NCI-H1436 treated with DMSO at 0.1 percent for 48 hours (cell line): Measurements from ENCODE around the gene HDAC10.

Source experiments
- DNase-seq: peaks from one replicate; lab custom pipeline; 2025; lab: John Stamatoyannopoulos, UW

The HDAC10 gene, protein sequence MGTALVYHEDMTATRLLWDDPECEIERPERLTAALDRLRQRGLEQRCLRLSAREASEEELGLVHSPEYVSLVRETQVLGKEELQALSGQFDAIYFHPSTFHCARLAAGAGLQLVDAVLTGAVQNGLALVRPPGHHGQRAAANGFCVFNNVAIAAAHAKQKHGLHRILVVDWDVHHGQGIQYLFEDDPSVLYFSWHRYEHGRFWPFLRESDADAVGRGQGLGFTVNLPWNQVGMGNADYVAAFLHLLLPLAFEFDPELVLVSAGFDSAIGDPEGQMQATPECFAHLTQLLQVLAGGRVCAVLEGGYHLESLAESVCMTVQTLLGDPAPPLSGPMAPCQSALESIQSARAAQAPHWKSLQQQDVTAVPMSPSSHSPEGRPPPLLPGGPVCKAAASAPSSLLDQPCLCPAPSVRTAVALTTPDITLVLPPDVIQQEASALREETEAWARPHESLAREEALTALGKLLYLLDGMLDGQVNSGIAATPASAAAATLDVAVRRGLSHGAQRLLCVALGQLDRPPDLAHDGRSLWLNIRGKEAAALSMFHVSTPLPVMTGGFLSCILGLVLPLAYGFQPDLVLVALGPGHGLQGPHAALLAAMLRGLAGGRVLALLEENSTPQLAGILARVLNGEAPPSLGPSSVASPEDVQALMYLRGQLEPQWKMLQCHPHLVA

DNA sequence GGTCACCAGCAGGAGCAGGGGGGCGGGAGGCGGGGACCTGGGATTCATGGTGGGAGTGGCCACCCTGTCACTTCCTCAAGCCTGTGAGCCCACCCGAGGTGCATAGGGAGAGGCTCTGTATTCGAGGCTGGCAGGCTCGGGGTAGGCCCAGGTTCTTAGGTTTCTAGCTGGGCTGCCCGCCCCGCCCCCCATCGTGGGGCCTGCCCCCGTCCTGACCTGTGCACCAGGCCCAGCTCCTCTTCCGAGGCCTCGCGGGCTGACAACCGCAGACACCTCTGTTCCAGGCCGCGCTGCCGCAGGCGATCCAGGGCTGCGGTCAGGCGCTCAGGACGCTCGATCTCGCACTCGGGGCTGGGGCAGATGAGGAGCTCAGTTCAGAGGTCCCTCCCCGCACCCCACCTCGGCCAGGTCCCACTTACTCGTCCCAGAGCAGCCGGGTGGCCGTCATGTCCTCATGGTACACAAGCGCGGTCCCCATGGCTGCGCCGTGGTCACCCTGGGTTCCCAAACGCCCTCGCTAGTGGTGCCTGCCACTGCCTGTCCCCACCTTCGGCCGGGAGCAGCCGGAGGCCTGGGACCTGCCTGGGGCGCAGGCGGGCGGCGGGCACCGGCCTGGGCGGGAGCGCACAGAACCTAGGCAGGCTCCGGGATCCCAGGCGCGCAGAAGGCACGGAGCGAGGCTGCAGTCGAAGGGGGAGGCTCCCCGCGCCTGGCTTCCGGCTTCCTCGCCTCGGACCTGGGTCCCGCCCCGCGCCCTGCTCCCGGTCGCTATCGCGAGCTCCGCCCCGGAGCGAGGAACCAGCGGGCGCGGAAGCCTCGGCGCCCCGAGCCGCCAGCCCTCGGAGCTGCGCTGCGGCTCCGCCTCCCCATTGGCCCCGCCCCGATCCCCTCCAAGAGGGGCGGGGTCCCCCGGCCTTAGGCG is at the start of gene HDAC10:
Gene HDAC10 (minus strand): TSS at position 711 of the 922 bp plus-strand sequence. CDS start 233 bp downstream, at position 478.
- no peak for DNase-seq

DNA sequence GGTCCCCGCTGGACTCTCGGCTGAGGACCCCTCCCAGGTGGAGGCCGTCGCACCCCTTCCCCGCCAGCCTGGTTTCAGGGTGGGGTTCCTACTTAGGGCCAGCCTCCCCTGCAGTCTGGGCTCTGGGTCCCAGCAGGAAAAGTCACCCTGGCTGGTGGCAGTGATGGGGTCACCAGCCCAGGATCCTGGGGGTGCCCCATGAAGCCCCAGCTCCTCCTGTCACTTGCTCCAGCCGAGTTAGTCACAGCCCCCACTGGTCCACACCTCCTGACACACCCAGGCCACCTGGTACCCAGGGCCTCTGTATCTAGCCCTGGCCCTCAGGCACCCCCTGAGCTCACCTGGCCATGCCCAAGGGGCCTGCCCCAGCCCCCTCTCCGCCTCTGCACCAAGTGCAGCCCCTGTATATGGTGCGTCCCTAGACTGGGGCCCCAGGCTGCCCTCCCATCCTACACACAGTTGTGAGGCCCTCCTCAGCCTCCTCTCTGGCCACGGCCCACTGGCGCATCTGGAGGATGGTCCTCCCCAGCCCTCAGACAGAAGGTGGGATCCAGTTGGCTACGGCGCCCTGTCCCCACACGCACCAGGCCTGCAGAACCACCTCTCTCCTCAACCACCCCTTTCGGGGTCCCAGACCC is 49.7 kb upstream of the HDAC10 start:
- no peak for DNase-seq

DNA sequence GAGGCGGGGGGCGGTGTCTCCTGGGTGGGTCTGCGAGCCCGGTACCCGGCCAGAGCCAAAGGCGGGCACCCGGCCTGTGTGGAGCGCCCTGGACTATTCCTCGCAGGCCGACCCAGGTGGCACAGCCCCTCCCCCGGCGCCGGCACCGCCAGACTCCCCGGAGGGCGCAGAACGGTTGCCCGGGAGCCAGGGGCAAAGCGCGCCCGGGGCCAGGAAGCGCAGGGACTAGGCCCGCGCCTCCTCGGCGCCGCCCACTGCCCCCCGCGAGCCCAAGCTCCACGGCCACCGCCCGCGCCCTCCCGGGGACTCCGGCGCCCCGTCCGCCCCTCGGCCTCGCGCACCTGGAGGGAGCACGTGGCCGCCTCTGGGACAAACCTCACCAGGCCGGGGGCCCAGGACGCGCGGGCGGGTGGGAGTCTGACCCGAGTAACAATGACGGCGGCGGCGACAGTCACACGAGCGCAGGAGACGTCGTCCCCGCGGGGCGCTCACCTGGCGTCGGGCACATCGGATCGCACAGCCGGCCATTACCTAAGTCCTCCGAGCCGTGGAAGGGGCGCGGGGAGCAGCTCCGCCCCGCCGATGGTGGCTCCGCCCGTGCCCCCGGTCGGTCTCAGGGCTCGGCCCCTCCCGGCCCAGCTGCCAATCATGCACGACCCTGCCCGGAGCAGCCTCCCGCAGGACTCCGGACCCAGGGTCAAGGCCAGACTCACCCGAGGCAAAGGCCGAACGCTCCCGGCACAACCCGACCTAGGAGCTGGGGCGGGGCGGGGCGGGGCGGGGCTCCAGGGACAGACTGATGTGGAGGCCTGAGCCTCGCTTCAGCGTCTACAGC is 48.9 kb upstream of the HDAC10 start:
- no peak for DNase-seq

DNA sequence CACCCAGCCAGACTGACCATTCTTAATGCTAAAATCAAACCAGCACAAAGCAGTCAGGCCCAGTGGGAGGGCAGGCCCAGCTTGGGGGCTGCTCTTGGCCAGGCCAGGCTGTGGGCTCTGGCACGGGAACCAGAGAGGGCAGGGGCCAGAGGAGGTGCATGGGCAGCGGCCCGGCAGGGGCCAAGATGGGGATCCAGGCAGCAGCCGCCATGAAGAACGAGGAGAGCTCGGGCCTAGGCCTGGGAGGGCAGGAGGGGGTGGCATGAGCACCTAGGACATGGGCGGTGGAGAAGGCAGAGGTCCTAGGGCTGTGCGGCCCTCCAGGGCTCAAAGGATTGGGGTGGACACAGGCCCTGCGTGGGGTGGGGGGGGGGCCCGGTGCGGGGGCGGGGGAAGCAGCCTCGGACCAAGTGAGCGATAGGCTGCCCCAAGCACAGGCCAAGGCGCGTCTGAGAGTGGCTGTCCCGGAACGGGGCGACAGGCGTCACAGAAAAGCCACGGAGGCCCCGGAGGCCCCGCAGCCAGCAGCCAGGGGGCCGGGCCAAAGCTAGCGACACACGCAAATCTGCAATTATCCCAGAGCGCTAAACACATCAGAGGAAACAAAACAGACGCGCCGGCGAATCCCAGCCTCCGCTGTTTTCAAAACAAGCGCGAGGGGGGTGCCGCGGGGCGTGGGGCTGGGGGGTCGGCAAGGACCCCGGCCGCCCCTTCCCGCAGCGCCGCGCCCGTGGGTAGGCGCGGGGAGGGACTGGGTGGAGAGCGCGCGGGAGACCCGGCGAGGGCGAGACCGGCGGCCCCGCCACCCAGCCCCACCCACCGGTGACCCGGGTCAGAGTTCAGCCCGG is 48.1 kb upstream of the HDAC10 start:
- DNase-seq, result no peak

DNA sequence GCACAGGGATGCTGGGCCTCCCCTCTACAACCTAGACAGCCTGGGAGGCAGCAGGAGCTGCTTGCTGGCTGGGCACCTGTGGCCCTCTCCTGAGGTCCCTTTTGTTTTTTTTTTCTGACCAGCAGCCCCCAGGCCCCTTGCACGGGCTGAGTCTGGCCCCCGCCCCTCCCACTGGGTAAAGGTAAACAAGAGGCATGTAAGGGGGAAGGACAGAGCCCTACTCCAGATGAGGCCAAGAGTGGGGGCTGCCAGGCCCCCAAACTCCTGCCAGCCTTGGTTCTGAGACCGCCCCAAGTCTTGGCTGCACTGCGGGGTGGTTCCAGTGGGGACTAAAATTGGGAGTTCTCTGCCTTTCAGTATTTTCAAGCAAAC is 47.2 kb upstream of the HDAC10 start:
- DNase-seq, result no peak

- no peak for DNase-seq
Observed at GRCh38 chr22:50297510-50298265, 46.6 kb upstream of the HDAC10 start.

DNA sequence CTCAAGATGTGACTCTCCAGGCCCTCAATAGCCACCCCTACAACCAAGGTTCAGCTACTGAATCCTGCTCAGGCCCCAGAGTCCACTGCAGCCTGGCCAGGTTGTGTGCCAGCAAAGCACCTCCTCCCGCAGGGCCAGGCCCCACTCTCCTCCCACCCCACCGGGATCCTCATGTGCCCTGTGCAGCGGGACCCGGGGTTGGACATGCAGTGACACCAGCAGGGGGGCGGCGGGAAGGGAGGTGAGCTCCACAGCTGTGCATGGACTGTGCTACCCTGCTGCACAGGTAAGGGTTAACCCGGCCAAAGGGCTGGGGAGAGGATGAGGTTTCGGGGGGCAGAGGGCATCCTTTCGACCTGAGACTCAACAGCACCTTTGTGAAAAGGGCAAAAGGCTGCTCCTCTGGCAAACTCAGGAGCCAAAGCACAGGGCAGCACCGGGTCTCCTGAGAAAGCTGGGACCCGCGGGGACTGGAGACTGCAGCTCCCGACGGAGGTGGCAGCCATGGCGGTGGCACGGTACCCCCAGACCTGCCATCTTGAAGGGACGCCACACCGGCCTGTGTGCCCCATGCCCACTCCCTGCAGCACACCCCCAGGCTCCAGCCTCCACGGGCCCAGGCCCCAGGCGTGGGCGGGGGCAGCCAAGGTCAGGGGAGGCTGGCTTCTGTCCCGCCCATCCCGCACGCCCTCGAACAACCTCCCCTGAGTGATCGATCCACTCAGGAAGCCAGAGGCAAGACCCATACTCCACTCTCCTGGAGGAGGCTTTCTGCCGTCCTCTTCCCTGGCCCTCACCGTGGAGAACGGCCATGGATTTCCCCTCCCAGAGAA is 45.8 kb upstream of the HDAC10 start:
- DNase-seq, result no peak

DNA sequence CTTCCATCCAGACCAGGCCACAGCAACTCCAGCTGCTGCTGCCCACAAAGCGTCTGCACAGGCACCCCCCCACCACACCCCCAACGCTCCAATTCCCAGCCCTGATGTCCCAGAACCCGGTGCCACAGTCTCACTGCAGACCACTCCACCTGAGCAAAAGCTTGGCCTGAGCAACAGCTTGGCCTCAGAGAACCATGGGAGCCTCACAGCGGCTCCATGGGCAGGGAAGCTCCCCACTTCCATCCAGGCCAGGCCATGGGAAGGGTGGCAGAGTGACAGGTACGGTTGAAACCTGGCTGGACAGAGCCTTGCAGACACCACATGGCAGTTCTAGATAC is 43.2 kb upstream of the HDAC10 start:
- DNase-seq, result no peak

DNA sequence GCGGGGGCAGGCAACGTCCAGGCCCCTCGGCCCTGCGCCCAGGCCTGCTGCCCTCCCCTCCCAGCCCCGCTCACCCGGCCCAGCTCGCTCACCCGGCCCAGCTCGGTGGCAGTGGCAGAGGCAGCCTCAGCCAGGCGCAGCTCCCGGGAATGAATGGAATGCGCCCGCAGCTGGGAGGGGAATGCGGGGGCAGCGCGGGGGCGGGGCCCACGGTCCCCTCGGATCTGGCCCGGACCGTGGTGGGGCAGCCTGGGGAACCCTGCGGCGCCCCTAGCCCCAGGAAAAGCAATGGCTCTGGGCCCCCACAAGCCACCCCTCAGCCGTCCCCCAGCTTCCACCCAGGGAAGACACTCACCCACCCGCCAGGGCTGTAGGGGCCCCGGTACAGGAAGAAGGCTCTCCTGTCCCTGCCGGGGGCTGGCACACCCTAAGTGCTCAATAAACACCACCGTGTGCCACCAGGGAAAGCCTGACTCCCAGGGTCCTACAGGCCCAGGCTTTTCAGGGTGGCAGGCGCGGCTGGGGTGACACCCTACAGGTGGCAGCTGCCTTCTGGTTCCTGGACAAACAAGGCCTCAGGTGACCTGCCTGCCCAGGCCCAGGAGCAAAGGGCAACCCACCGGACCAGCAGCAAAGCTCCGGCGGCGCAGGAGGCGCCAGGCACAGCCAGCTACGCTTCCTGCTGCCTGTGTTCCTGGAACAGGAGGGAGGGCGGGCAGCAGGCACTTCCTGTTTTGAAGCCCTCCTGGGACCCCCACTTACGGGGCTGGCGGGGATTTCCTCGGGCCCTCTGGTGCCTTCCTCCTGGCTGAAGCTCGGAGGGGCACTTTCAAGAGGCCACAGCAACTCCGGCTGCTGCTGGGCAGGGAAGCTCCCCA is 42.6 kb upstream of the HDAC10 start:
- DNase-seq, result no peak

DNA sequence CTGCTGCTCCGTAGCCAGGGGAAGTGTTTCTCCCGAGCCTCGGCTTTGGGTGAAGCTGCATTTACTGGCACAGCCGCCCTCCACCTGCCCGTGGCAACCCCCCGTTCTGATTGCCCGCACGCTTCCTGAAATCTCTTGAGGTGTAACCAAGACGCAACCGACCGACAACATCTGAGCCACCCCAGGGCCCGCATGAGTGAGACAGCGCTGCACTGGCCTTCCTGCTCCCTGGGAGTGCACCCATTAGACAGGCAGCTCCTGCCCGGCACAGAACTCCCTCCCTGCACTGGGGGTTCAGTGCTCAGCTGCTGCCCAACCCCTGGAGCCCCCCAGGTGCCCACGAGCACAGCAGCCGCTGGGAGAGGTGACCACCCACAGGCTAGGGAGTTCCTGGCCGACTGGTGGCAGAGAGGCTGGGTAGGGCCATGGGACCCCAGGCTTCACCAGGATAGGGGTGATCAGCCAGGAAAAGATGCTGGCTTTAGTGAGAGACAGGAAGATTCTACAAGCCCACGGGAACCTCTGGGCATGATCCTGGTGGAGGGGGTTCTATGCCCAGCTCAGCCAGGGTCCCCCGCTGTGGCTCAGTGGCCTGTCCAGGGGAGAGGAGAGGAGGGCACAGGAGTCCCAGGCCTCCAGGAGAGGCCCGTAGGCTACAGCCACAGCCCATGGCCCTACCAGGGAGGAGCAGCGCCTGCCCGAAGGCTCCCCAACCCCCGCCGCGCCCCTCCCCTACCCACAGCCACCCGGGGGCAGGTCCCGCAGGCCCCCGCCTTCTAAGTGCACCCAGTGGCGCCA is 41.8 kb upstream of the HDAC10 start:
- DNase-seq, result no peak

DNA sequence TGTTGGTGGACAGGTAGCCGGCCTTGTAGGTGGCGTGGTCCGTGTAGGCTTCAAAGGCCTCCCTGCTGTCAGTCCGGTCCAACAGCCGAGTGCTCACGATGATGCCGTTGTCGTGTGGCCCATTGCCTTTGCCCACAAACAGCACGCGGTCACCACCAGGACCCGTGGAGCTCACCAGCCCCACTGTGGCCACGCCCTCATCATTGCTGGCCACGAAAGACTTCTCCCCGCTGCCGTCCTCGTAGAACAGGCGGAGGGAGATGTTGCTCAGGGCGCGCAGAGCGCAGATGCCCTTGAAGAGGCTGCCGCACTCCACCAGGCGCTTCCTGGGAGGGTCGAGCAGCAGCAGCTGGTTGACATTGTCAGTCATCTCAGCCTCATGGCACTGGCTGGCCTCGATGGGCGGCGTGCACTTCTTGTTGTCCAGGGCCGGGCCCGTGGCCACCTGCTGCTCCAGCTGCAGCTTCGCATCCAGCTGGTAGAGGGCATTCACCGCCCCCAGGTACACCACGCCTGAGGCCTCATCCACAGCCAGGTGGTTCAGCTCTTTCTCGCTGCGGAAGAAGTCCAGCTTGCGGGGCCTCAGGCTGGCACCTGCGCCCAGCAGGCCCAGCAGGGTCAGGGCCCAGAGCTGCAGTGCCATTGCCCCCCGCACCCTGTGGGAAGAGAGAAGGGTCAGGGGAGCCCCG is 39.0 kb upstream of the HDAC10 start:
- no peak for DNase-seq

- DNase-seq, result no peak
Observed at GRCh38 chr22:50289151-50289941, 38.3 kb upstream of the HDAC10 start.

GRCh38 chr22:50287731-50288130 is 36.7 kb upstream of the HDAC10 start:
- no peak for DNase-seq

GRCh38 chr22:50286701-50287318 is 35.7 kb upstream of the HDAC10 start:
- DNase-seq, result no peak

DNA sequence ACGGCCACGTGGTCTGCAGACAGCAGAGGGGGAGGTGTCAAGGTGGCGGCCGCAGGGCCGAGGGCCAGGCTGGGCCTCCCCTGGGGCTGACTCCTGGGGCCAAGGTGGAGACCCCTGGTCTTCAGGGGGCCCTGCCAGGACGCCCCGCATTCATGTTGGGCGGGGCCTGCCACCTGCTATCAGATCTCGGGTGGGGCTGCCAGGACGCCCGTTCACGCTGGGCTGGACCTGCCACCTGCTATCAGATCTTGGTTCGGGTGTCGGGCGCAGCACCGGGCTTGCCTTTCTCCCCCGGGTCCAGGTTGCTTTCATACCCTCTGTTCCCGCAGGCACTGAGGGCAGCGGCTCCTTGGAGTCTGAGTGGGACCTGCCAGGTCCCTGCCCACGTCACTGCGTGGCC is 35.2 kb upstream of the HDAC10 start:
- no peak for DNase-seq
